Hematopoietic multipotent progenitor cell treated with erythropoietin and hydrocortisone succinate and interleukin-3 and kit ligand, for 8 days (in vitro differentiated cells): ENCODE results near the gene DBP.

Source experiments
- DNase-seq: peaks from one replicate; pipeline ENCODE4 v3.0.0-alpha.2; 2015

The DBP gene

DNA sequence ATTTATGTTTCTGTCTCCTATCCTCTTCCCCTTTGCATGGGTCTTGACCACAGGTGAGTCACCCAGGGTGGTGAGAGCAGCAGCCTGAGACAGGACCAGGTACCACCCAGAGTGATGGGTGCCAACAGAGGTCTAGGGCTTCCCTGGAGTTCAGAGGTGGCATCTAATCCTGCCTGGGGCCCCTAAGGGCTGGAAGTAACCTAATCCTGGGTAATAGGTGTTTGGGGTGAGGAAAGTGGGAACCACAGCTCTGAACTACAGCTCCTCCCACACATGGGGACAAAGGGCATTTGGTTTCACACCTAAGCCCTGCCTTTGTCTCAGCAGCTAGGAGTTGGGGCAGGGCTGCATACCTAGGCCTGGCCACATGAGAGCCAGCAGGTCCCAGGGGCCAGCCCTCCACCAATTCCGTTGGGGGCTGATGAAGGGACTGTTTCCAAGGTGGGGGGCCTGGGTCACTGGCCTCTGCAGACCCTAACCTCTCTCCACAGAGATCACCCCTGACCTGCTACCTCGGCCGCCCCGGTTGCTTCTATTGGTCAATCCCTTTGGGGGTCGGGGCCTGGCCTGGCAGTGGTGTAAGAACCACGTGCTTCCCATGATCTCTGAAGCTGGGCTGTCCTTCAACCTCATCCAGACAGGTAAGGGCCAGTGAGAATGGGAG is 9.8 kb downstream of the DBP start:
- no peak for DNase-seq

DNA sequence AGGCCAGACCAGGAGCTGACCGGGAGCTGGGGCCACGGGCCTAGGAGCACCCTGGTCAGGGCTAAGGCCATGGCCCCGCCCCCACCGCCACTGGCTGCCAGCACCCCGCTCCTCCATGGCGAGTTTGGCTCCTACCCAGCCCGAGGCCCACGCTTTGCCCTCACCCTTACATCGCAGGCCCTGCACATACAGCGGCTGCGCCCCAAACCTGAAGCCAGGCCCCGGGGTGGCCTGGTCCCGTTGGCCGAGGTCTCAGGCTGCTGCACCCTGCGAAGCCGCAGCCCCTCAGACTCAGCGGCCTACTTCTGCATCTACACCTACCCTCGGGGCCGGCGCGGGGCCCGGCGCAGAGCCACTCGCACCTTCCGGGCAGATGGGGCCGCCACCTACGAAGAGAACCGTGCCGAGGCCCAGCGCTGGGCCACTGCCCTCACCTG is 11.3 kb downstream of the DBP start:
- no peak for DNase-seq

DNA sequence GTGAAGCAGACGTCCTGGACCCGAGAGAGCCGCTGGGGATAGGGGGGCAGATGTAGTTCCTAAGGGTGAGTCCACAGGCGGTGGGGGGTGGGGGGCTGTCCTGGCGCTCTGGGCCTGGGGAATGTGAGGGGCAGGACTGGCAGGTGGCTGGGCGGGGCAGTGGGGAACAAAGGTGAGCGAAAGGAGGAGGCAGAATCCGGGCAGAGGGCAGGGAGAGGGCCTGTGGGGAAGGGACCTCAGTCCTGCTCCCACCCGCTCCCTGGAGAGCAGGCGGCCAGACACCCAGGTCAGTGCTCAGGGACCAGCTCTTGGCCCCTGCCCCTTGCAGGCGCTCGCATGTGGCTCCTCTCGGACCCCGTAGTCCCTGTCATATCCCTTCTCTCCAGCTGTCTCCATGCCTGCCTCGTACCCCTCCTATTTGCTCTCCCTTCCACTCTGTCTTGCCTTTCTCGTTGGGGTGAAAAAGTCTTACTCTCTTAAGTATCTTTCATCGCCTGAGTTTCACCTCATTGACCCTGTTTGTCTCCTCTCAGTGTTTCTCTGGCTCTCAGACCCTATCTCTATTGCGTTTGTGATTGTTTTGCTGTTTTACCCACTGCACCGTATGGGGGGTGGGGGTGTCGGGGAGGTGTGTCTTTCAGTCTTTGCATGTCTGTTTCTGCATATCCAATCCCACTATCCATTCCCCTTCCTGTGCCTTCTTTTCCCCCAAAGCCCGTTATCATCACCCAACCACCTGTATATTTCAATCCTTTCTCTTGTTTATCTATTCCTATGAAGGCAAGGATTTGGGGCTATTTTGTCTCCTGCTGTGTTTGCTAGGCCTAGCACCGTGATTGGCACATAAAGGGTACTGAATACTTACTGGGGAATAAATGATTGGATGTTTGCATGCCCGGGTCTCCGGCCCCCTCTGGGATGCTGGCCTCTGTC is 12.1 kb downstream of the DBP start:
- no peak for DNase-seq

DNA sequence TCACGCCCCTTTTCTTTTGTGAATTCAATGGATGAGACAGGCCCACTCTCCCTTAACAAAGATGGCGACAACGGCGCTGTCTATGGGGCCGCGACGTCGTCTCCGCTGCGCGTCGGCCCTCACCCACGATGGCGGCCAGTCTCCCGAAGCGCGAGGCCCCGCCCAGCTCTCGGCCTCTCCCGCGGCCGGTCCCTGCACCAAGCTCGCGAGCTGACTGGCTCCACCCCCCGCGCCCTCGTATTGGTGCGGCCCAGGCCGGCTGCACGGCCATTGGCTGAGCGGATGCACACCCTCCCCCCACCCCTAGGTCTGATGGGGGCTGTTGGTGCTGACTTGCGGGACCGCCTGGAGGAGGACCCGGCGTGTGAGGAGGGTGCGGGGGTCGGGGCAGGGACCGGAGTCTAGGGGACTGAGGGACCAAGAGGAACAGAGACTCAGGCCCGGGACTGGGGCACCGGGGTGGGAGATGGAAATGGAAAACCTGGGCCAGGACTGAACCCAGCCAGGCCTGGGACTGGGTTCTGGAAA is 13.0 kb downstream of the DBP start:
- peak; percentile 97 for DNase-seq

DNA sequence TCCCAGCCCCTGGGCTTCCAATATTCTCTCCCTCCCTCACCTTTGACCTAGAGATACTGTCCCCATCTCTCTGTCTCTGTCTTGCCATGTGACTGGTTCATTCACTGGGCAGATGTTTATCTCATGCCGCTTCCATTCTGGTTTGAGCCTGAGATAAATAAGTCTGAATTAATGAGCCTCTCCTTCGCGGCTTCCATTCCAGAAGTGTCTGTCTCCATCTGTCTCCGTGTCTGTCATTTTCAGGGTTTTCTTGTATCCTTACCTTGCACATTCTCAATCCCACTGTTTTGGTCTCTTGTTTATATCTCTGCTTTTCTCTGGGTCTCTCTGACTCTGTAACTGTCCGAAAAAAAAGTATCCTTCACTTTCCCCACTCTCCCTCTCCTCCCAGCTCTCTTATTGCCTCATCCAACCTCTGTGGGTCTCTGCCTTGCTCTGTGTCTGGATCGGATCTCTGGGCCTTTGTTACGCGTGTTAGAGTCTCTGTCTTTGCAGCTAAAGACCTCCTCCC is 13.6 kb downstream of the DBP start:
- DNase-seq: peak; percentile 57

DNA sequence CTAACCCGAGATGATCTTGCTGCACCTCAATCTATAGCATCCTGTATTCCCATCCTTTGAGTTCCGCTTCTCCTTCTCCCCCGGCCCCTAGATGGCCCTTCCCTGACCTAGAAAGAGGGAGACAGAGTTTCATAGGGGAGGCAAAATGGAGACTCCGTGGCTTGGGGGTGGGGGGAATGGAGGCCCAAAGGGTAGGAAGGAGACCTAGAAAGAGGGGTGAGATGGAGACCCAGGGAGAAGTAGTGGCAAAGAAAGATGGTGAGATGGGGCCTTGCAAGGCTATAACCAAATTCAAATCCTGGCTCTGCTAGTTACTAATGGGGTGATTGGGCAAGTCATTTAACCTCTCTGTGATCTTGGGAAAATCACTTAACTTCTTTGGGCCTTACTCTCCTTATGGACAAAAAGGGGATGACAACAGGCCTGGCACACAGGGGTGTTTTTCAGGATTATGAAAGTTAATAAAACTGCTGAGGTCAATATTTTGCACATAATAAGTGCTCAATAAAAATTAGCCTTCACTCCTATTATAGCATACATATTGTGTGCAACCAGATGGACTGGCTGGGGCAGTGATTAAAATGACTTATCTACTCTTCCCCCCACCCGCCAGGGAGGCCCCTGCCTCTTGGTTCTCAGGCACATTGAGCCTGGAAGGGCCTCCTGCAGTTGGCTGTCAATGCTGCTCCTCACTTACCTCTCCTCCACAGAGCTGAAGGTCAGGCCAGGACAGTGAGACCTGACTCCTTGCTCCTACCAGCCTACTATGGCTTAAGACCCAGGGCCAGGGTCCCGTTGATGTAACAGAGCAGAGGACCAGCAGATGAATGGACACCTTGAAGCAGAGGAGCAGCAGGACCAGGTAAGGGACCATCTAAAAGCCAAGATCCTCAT is 17.2 kb downstream of the DBP start:
- peak; percentile 60 for DNase-seq

DNA sequence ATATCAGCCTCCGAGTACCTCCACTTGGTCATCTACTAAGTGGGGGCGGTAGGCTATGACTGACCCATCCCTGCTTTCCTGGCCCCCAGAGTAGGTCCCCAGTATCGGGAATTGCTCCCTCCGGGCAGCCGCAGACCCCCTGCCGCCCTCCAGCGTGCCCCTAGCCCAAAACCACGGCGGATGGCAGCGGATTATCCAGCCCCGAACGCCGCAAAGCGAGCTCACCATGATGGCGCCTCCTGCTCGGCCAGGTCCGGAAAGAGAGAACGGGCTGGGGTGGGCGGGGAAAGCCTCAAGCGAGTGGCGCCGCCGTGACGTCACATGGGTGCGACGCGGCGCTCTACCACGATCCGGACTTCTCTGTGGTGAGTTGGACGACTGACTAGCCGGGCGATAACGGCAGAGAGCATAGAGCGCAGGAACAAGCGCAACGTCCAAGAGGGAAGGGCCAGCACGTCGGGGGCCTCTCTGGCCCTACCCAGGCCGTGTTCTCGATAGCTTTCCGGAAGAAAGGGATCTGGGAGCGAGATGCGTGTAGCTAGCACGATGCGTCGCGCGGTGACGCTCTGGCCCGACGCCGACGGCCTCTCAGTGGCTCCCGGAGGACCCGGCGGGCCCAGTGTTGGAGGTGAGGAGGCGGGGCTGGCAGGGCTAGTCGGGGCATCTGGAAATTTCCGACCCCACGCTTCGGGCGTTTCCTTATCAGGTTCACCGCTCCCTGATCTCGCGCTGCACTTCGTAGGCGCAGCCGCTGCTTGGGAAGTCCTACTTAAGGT is 18.1 kb downstream of the DBP start, which contains the start of the genes RPL18 and SPHK2:
RPL18 (minus strand) TSS at position 263 of the 776 bp plus-strand sequence; CDS start at position 228, 35 bp downstream.
SPHK2 (plus strand) TSS at position 591 of the 776 bp plus-strand sequence. CDS start 1,009 bp downstream, outside the sequence.
- peak; percentile 99 for DNase-seq

DNA sequence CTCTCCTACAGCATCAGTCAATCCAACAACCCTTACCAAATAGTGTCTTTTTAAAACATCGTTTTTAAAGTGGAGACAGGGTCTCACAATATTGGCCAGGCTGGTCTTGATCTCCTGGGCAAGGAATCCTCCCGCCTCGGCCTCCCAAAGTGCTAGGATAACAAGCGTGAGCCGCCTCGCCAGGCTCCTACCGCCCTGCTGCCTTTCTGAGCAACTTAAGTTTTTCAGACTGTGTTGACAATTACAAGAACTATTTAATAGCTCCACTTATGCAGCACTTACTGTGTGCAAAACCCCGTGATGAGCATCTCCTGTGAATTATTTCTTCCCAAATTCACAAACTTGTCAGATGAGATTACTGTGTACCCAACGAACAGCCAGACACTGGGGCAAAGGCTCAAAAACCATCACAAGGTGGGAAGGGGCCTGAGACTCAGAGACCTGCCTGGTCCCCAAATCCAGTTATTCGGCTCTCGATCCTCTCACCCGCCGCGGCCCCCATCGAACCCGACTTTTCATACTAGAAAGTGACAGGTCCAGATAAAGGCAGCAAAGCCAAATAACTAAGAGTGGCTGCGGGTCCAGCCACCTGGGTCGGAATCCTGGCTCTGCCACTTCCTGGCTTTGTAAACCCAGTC is 18.8 kb downstream of the DBP start:
- peak; percentile 22 for DNase-seq

DNA sequence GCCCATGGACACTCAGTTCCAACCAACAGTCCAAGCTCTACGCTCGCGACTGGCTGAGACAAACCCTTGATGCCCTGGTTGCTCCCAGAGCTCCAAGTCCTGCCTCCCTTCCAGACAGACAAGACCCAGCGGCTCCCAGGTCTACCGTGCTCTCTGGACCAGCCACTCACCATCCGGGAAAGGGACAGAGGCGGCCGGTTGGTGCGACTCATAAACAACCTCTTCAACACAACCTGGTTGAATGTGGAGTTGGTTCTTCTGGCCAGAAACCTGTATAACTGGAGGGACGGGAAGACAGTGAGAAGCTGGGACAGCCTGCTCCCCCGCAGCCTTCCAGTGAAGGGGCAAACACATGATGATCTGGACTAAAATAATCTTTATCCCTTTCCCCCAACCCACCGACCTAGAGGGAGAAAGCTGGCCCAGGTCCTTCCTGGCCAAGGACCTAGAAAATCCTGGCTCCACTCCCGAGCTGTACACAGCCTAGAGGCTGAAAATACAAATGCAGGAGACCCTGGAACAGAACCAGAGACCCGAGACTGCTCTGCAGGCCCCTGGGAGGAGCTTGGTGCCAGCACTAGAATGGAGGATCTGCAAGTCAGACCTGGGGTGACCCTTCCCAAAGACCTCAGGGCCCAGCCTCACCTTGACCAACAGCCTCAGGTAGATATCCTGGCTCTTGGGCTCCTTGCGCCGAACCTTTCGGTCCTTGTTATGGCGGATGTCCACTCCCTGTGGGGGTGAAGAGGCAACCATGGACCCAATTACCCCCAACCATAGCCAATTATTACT is 19.8 kb downstream of the DBP start:
- DNase-seq: no peak

DNA sequence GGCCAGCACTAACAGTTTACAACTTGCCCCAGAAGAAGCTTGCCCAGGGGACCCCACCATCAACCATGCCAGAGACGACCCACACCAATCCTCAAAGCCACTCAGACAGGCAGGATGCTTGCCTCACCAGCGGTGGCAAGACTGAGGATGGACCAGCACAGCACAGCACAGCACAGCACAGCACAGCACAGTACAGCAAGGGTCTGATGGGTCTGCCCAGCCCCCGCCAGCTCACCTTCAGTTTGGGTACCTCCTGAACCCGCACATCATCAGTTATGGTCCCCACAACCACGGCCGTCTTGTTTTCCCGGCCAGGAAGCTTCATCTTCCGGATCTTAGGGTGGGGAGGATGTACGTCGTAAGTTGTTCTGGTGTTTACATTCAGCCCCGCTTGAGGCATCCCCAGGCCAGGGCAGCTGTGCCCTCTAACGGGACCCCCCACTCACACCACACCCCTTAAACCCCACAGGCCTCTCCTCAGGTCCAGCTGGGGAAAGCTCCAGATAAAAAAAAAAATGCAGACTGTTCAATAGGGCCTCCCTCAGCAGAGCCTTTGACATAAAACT is 20.6 kb downstream of the DBP start:
- DNase-seq: no peak

DNA sequence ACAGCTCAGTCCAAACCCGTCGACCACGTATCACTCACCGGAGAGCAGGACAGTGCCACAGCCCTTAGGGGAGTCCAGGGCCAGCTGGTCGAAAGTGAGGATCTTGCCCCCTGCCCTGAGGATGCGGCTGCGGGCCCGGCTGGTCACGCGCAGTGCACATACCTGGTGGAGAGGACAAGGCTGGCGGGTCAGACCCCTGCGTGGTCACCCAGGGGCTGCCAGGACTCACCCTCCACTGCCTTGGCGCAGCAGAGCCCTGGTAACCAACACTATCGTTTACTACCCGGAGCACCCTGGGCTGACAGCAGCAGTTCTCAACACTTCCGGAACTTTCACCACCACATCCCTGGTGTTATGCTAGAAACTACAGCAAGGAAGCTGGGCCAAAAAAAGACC is 21.1 kb downstream of the DBP start:
- DNase-seq: no peak

DNA sequence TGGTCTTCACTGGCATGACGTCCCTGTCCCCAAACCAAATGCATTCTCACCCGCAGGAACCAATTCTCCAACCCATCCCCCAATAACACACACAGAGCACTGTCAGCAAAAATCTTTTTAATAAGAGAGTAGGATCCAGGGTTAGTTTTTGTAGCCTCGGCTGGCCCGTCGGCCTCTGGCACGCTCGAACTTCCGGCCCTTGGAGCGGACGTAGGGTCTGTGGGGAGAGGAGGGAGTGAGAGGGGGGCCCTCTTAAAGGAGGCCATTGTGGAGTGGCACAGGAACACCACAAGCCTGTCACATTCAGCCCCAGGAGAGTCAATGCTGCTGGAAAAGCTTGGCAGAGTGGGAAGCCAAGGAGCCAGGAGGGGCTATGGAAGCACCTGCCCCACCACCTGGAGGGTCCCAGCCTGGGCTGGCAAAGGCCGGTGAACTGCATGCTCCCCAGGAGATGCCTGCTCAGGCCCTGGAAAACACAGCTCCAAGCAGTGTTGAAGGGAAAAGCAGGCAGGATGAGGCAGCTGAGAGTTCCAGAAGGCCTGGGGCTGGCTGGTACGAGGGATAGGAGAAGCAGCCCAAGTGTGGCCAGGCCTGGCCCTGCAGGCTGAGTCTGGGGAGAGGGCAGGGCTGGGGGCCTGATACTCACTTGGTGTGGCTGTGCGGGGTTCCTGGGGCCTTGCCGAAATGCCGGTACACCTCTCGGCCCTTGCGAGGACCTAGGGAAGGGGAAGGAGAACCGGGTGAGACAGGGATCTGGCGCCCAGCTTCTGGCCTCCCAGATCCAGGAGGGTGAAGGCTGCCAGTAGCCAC is 21.7 kb downstream of the DBP start:
- DNase-seq: no peak

DNA sequence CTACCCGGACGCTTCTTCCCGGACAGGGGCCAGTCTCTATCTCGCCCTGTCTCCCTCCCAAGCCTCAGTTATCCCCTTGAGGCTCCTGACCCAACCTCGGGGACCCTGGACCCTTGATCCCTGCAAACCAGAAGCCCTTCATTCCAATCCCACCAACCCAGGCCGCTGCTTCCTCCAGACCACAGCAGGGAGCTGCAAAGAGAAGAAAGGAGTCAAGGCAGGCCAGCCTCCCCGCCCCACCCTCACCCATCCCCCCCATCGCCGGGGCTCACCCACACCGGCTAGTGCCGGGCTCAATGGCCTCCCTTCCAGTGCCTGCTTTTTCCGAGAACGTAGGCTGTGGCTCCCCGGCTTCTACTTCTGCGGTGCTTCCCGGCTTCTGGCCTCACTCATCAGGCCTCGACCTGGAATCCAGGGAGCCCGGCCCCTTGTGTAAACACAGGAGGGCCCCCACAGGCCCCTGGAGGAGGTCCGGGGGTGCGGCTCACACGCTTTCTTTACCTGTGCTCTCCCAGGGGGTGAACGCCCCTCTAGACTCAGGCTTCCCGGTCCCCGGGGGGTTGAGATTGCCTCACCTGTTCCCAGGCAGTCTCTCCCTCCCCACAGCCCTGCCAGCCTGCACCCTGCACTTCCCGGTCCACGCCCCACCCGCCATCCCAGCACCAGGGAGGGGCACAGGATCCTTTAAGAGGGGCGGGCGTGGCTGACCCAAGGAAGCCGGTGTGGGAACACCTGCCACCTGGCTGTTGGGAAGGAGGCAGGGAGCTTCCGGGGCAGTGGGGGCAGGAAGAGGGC is 22.5 kb downstream of the DBP start, which contains the start of gene FAM83E:
FAM83E (minus strand) TSS at position 641 of the 795 bp plus-strand sequence. CDS start 1,704 bp downstream, outside the sequence.
- DNase-seq: no peak

DNA sequence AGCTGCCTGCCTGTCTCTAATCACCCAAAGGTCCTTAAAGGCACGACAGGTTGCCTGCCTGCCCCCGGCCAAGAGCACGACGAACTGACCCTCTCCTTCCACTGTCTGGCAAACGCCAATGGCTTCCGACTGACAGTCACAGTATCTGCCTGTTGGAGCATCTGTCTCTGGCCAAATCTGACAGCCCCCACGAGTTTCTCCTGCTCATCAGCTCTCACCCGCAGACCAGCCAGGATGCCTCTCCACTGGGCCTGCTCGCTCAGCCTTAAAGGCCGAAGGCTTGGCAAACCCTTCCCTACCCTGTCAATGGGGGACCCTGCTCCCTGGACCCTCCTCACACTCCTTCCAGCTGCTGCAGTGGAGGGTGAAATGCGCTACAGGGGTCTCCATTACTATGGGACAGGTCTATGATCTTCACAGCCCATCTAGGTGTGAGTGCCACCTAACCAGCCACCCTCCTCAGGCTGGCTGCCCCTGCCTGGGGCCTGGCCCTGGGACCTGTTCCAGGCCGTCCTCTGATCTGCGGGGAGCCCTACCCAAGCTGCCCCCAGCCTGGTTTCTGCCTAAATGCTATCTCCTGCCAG is 23.2 kb downstream of the DBP start:
- DNase-seq: no peak

DNA sequence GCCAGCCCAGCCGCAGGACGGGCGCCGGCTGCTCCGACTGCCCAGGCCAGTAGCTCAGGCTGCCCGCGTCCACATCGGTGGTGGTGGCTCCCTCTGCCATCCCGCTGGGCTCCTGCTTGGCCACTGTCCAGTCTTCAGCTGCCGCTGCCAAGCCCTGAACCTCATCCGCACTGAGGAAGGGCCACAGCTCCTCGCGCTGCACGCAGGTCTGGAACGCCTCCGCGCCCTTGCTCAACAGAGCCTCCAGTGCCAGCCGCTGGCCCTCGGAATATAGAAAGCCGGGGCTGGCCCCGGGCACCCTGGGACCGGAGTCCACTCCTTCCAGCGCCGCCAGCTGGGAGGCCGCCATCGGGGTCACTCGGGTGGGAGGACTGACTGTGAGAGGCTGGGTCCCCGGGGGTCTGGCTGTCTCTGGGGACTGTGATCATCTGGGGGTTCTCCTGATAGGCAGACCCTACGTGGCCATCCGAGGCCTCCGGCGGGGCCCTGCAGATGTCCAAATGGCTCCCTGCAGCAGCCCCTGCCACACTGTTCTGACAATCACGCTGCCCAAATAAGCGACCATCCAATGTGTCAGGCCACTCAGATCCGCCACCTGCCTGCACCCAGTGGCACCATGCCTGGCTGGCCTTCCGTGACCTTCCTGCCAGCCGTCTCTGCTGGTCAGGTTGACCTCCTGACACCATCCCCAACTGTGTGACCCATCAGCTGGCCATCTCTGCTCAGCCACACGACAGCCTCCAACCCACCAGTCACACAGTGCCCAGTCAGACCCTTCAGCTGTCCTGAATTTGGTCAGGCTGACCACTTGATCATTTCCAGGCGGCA is 23.9 kb downstream of the DBP start:
- DNase-seq: no peak

DNA sequence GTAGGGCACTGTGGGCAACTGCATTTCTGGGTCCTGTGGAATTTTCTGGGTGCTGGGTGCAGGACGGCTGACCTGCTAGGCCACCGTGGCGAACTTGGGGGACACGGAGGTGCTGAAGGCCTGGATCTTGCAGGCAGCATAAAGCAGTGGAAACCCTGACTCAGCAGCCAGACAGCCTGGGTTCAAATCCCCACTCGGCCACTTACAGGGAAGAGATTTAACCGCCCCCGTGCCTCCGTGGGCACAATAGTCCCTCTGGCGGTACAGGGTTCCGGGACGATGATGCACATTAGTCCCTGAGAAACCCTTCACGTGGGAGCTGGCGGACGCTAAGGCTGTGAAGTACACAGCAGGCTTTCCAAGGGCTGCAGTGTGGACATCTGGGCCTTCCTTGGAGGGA is 25.3 kb downstream of the DBP start:
- no peak for DNase-seq
